ENCODE data around the gene RAB22A.

Gene RAB22A

GRCh38 chr20:58392286-58392685 lies 82.8 kb downstream of the RAB22A start:
- peak overlapping the region; percentile 14 for H3K27ac Mint-ChIP-seq
- H3K27me3 Mint-ChIP-seq = no peaks in the 10 kb centered on the region
- peaks cover 36 to 62% of the 10 kb centered on the region in 2 donors for H3K4me1 Mint-ChIP-seq
- ATAC-seq (replicated peaks) (no peak), DNase-seq (no peak)
- no peak overlapping the region for H3K4me3 Mint-ChIP-seq
- H3K36me3 Mint-ChIP-seq = peaks cover 36 to 45% of the 10 kb centered on the region in 2 donors
- no peaks in the 10 kb centered on the region for H3K9me3 Mint-ChIP-seq

- no peak for DNase-seq
- Mint-ChIP-seq H3K4me3 (no peak overlapping the region), H3K36me3 (peaks cover 39 to 50% of the 10 kb centered on the region in 2 donors), H3K9me3 (no peaks in the 10 kb centered on the region), H3K27ac (no peak overlapping the region), H3K4me1 (peaks cover 40 to 72% of the 10 kb centered on the region in 2 donors), H3K27me3 (no peaks in the 10 kb centered on the region)
- no peak for ATAC-seq (replicated peaks)
These were observed 83.8 kb downstream of the RAB22A start for GRCh38 chr20:58393299-58393698.

DNA sequence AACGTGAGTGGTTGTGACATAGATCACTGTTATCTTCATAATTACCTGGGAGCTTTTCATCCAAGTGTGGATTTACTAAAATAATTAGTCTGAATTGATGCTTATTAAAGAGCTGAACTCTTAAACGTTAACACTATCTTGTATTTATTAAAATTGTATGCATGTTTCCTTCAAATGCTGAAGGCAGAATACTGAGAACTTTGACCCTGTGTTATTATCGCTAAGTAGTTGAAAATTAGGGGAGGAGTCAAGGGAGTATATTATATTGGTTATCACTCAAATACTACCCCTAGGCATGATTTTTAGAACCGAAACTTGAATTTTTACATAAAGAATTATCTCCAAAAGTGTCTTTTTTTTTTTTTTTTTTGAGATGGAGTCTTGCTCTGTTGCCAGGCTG lies 85.3 kb downstream of the RAB22A start:
- H3K36me3 Mint-ChIP-seq = peaks cover 42 to 56% of the 10 kb centered on the region in 2 donors
- no peaks in the 10 kb centered on the region for H3K27me3 Mint-ChIP-seq
- H3K27ac Mint-ChIP-seq = no peak overlapping the region
- H3K4me3 Mint-ChIP-seq = no peak overlapping the region
- no peaks in the 10 kb centered on the region for H3K9me3 Mint-ChIP-seq
- DNase-seq = no peak
- H3K4me1 Mint-ChIP-seq = peaks cover 44 to 81% of the 10 kb centered on the region in 2 donors
- no peak for ATAC-seq (replicated peaks)

DNA sequence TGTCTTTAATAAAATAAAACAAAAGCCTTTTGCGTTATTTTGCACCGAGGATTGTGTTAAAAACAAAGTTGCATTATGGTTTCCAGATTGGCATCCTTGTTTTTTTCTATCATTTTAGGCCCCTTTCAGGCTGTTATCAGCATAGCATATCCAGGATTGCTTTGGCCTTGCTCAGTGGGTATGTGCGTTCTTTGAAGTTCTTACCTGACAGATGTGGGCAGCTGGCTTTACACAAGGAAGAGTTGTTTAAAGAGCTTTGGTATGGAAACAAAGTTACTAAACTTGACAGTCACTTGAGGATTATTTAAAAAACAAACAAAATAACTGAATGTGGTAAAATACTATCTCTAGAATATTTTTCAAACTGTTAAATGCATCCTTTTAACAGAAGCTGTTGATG lies 86.1 kb downstream of the RAB22A start:
- Mint-ChIP-seq H3K27ac (no peak overlapping the region), H3K9me3 (no peaks in the 10 kb centered on the region), H3K4me3 (no peak overlapping the region), H3K4me1 (peaks cover 39 to 74% of the 10 kb centered on the region in 2 donors), H3K36me3 (peaks cover 35 to 53% of the 10 kb centered on the region in 2 donors), H3K27me3 (no peaks in the 10 kb centered on the region)
- ATAC-seq (replicated peaks) = no peak
- no peak for DNase-seq

DNA sequence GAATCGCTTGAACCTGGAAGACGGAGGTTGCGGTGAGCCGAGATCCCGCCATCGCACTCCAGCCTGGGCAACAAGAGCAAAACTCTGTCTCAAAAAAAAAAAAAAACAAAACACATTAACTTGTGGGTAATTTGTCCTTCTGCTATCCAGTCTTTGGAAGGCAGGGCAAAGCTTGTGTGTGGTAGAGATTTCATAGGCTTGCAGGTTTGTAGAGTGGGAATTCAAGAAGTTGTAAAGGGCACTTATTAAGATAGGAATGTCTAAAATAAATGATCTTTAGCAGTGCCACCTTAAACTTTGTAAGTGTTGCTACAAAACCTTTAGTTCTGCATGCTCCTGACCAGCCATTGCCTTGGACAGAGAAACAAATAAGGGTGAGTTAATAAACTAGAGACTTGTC lies 87.9 kb downstream of the RAB22A start:
- Mint-ChIP-seq H3K9me3 (no peaks in the 10 kb centered on the region), H3K4me3 (no peak overlapping the region), H3K27me3 (no peaks in the 10 kb centered on the region), H3K36me3 (peaks cover 23 to 38% of the 10 kb centered on the region in 2 donors), H3K27ac (no peak overlapping the region), H3K4me1 (peaks cover 26 to 55% of the 10 kb centered on the region in 2 donors)
- DNase-seq (no peak), ATAC-seq (replicated peaks) (no peak)

- Mint-ChIP-seq H3K4me3 (peak overlapping the region in 1 of 2 donors; percentile 29), H3K4me1 (peaks cover 22 to 47% of the 10 kb centered on the region in 2 donors), H3K27me3 (no peaks in the 10 kb centered on the region), H3K36me3 (peaks cover 19 to 32% of the 10 kb centered on the region in 2 donors), H3K9me3 (no peaks in the 10 kb centered on the region), H3K27ac (no peak overlapping the region)
- DNase-seq (no peak), ATAC-seq (replicated peaks) (no peak)
These were observed 88.7 kb downstream of the RAB22A start for GRCh38 chr20:58398254-58398653.

DNA sequence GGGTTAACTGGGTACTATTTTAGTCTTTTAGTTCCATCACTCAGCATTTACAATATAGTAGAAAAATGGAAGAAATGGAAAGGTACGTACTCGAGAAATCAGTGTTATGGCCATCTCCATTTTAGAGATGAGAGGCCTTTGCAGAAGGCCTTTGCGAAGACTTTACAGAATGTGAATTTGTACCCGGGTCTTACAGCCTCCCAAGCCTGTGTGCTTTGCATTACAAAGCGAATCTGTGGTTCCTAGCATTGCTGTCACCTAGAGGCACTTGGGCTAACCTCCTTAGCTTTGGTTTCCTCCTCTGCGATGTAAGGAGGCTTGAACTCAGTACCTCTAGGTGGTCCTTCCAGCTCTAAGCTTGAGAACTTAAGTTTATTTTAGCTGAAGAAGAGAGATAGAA lies 90.4 kb downstream of the RAB22A start:
- Mint-ChIP-seq H3K36me3 (peaks cover 12 to 23% of the 10 kb centered on the region in 2 donors), H3K27ac (no peak overlapping the region), H3K27me3 (no peaks in the 10 kb centered on the region), H3K4me3 (no peak overlapping the region), H3K4me1 (peaks cover 19 to 37% of the 10 kb centered on the region in 2 donors), H3K9me3 (no peaks in the 10 kb centered on the region)
- DNase-seq (no peak), ATAC-seq (replicated peaks) (no peak)

GRCh38 chr20:58401162-58401561 lies 91.6 kb downstream of the RAB22A start:
- Mint-ChIP-seq H3K9me3 (no peaks in the 10 kb centered on the region), H3K27me3 (no peaks in the 10 kb centered on the region), H3K36me3 (peaks cover 11 to 21% of the 10 kb centered on the region in 2 donors), H3K27ac (no peak overlapping the region), H3K4me1 (peaks cover 16 to 29% of the 10 kb centered on the region in 2 donors), H3K4me3 (no peak overlapping the region)
- no peak for ATAC-seq (replicated peaks)
- no peak for DNase-seq

DNA sequence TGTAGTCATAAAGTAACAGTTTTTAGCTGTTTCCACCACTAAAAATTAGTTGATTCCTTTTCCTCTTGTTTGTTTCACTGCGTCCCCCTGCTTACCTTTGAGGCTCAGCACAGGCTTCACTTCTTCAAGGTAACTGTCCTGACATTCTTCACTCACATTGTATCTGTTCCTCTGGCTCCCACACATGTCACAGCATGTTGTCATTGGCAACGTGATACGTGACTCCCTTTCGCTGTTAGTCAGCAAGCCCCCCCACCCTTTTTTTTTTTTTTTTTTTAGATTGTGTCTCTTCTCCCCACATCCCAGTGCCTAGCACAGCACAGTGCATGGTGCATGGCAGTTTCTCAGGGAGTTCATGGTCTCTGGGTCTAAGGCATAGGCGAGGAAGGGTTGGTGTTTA lies 92.8 kb downstream of the RAB22A start:
- no peak overlapping the region for H3K4me3 Mint-ChIP-seq
- H3K4me1 Mint-ChIP-seq = peaks cover 12 to 22% of the 10 kb centered on the region in 2 donors
- no peaks in the 10 kb centered on the region for H3K27me3 Mint-ChIP-seq
- DNase-seq = no peak
- H3K9me3 Mint-ChIP-seq = no peaks in the 10 kb centered on the region
- no peak overlapping the region for H3K27ac Mint-ChIP-seq
- H3K36me3 Mint-ChIP-seq = peaks cover 8 to 17% of the 10 kb centered on the region in 2 donors
- ATAC-seq (replicated peaks) = peak; percentile 26 to 35

DNA sequence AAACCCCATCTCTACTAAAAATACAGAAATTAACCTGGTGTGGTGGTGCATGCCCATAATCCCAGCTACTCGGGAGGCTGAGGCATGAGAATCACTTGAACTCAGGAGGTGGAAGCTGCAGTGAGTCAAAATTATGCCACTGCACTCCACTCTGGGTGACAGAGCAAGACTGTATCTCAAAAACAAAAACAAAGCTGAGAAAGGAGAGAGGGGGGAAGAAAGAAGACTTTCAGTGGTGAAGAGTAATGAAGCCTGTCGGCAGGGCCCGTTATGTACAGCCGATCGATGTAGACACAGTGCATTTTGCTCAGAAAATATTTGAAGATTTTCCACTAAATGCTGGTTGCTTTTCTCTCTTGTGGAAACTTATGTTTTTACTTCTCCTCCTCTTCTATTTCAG lies 93.3 kb downstream of the RAB22A start:
- Mint-ChIP-seq H3K9me3 (no peaks in the 10 kb centered on the region), H3K4me1 (peaks cover 14 to 22% of the 10 kb centered on the region in 2 donors), H3K36me3 (peaks cover 8 to 16% of the 10 kb centered on the region in 2 donors), H3K27me3 (no peaks in the 10 kb centered on the region), H3K27ac (no peak overlapping the region), H3K4me3 (no peak overlapping the region)
- ATAC-seq (replicated peaks) = peak; percentile 96 to 97
- peak; percentile 14 for DNase-seq

DNA sequence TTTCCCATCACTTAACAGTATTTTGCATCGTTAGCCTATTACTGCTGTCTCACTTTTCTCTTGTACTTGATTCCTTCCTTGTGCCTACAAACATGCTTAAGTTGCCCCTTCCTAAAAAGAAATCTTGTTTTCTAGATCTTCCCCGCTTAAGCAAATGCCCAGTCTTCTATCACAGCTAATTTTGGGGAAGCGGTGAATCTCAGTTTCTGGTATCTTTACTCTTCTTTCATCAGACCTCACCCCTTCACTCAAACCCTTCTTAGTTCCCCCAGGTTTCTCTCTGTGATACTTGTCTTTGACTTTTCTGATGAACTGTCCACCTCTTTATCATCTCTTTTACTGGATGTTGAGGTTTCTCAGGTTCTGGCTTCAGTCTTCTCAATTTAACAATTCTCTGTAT lies 93.8 kb downstream of the RAB22A start:
- peaks cover 5 to 12% of the 10 kb centered on the region in 2 donors for H3K36me3 Mint-ChIP-seq
- DNase-seq (no peak), ATAC-seq (replicated peaks) (peak; percentile 67 to 73)
- H3K27ac Mint-ChIP-seq = no peak overlapping the region
- no peak overlapping the region for H3K4me3 Mint-ChIP-seq
- no peaks in the 10 kb centered on the region for H3K27me3 Mint-ChIP-seq
- H3K9me3 Mint-ChIP-seq = no peaks in the 10 kb centered on the region
- peaks cover 12 to 22% of the 10 kb centered on the region in 2 donors for H3K4me1 Mint-ChIP-seq

DNA sequence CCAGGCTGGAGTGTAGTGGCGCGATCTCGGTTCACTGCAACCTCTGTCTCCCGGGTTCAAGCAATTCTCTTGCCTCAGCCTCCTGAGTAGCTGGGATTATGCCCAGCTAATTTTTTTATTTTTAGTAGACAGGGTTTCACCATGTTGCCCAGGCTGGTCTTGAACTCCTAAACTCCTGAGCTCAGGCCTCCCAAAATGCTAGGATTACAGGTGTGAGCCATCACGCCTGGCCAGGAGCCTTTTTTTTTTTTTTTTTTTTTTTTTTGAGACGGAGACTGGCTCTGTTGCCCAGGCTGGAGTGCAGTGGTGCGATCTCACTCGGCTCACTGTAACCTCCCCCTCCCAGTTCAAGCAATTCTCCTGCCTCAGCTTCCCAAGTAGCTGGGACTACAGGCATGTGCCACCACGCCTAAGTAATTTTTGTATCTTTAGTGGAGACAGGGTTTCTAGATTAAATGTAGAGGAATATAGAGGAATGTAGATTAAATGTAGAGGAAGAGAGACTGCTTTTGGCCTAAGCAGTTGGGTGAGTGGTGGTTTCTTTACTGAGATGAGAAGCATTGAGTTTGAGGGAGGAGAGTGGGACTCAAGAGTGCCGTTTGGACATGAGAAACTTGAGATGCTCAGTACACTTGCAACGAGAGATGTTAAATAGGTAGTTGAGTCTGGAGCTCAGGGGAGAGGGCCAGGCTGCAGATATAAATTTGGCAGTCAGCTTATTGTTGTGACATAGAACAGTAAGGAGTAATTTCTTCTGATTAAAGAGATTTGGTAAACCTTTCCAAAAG lies 96.2 kb downstream of the RAB22A start:
- no peak for DNase-seq
- Mint-ChIP-seq H3K4me1 (peaks cover 13 to 29% of the 10 kb centered on the region in 2 donors), H3K36me3 (peaks cover 0 to 2% of the 10 kb centered on the region in 2 donors)

DNA sequence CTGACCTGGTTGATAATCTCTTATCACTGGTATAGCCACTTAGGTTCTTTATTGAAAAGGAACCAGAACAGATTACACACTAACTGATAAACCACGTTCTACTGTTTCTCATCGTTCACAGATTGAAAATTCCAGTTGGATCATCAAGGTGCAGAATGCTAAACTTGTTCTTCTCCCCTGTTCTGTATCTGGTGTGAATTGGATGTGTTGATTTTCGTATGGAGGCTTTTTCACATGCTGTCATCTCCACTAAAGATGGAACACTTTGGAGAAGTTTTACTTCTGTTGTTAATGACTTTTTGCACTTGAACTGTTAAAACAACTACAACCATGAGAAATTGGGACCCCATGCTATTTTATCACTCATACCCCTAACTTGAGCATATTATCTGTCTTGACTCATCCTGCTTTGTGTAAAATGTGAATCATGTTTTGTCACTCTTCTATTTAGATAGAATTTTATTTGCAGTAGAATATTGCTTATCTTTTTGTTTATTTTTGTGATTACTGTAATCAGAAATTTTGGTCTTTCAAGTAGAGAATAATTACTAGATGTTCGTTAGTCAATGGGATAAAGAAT lies 97.0 kb downstream of the RAB22A start:
- Mint-ChIP-seq H3K27ac (no peak overlapping the region), H3K36me3 (peaks cover 0 to 2% of the 10 kb centered on the region in 2 donors), H3K4me3 (no peak overlapping the region), H3K4me1 (peaks cover 13 to 29% of the 10 kb centered on the region in 2 donors), H3K9me3 (no peaks in the 10 kb centered on the region), H3K27me3 (no peaks in the 10 kb centered on the region)
- ATAC-seq (replicated peaks) (no peak), DNase-seq (no peak)

More for the DNA sequence above, 96.2 kb downstream of the RAB22A start:
- no peak overlapping the region for H3K27ac Mint-ChIP-seq
- no peaks in the 10 kb centered on the region for H3K27me3 Mint-ChIP-seq
- no peak for ATAC-seq (replicated peaks)
- H3K4me3 Mint-ChIP-seq = no peak overlapping the region
- H3K9me3 Mint-ChIP-seq = no peaks in the 10 kb centered on the region

GRCh38 chr20:58407201-58407873 lies 97.8 kb downstream of the RAB22A start:
- peaks cover 13 to 35% of the 10 kb centered on the region in 2 donors for H3K4me1 Mint-ChIP-seq
- no peak overlapping the region for H3K4me3 Mint-ChIP-seq
- H3K36me3 Mint-ChIP-seq = peaks cover 0 to 2% of the 10 kb centered on the region in 2 donors
- ATAC-seq (replicated peaks) (no peak), DNase-seq (no peak)
- no peaks in the 10 kb centered on the region for H3K9me3 Mint-ChIP-seq
- H3K27me3 Mint-ChIP-seq = no peaks in the 10 kb centered on the region
- no peak overlapping the region for H3K27ac Mint-ChIP-seq

All from stimulated activated naive B cell treated with anti-CD40 and anti-IgM and Interleukin-4, amounts not matched to agents 10 μg/mL and 1 μg/mL and 100 μg/mL, for 72 hours (primary cell).